ENCODE results near the gene CCDC71.

Gene CCDC71

DNA sequence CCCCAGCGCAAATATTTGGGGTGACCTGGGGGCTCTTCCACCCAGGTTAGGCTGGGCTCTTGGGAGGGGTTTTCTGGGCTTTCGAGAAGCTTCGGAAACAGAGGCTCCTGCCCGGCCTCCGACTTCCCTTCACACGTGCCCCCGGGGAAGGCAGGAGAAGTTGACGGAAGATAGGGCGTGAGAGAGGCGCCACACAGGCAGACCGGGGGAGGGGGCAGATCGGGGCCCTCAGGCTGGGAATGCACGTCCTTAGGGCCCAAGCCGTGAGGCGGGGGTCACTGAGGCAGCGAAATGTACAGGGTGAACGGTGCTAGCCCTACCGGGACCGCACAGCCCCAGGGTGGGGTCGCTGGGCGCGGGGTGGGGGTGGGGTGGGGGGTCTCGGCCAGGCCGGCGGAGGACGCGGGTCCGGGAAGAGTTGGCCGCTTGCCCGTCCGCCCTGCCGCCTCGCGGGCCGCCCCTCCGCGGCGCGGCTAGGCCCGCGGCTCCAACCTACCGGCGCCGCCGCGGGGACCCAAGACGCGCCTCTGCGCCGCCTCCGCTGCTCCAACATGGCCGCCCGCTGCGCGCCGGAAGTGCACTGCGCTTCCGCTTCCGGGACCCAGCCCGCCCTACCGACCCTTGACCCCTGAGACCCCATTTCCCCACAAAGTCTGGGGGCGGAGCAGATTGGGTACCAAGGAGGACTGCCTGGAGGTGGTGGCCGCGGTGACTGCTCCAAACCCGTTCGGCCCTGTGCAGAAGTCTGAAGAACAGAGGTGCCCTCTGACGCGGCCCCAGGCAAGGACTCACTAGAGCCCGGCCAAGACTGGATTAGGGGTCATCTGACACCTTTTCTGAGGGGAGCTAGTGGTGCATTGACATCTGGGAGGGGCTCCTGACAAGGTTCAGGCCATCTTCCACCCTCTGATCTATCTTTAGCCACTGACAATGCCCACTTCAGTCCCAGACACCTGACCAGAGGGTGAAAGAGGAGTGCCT lies at the start of gene CCDC71:
Gene CCDC71, minus strand, starts transcription at position 561 of the 981 bp plus-strand sequence. CDS start 2,123 bp downstream, outside the sequence.
- DNase-seq: peak; percentile 65

DNA sequence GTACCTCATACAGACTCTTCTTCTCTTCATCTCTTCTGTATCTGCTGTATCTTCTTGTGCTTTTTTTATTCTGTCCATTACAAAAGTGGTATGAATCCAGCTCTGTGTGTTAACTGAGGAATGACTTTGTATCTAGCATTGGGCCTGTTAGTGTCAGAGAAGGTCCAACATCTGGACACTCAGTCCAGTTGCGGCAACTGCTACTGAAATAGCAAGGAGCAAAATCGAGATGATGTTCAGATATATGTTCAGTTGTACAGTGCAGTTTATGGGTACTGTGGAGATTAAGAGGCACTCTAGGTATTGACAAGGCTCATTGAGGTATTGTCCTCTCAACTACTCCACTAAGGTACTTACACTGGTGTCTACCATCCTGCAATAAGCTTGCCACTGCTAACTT lies 47.9 kb upstream of the CCDC71 start:
- DNase-seq: no peak

DNA sequence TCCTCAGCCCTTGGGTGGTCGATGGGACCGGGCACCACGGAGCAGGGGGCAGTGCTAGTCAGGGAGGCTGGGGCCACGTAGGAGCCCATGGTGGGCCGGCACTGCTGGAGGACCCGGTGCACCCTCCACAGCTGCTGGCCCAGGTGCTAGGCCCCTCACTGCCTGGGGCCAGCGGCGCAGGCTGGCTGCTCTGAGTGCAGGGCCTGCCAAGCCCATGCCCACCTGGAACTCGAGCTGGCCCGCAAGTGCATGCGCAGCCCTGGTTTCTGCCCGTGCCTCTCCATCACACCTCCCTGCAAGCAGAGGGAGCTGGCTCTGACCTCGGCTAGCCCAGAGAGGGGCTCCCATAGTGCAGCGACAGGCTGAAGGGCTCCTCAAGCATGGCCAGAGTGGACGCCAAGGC lies 47.4 kb upstream of the CCDC71 start:
- no peak for DNase-seq

DNA sequence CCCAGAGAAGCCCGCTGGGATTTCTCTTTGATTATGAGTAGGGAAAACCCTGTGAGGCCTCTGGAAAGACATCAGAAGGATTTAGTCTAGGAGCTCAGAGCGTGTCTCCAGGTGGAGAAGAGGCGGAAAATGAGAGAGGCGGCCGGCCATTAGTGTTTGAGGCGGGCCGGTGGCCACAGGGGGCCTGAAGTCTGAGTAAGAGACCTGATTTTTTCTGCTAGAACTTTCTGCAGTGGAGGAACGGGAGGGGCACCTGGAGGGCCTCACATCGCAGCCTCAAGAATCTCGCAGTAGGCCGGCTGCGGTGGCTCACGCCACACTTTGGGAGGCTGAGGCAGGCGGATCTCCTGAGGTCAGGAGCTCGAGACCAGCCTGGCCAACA lies 33.8 kb upstream of the CCDC71 start:
- DNase-seq: peak; percentile 9

DNA sequence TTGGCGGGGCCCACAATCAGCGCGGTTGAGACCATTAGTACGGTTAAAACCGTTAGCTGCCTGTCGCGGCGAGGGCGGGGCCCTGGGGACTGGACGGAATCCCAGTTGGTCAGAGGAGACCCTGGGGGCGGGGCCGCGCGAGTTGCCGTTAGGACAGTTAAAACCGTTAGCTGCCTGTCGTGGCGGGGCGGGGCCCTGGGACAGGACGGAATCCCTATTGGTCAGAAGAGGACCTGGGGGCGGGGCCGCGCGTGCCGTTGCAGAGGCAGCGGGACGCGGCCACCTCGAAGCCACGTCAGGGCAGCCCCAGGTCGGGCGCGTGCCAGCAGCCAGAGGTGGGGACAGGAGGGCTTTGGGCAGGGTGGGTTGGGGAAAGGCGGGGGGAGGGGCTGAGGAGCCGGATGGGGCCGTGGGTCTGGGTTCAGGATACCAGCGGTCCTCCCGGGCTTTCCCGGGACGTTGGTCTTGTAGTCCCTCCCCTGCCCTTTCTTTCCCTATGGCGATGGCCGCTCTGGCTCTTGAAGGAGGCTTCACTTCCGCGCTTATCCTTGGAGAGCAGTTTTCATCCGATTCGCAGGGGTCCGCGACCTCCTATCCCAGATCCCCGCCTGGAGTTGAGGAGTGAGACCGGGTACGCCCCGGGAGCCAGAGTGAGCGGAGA lies 33.2 kb upstream of the CCDC71 start:
- DNase-seq: peak; percentile 88

DNA sequence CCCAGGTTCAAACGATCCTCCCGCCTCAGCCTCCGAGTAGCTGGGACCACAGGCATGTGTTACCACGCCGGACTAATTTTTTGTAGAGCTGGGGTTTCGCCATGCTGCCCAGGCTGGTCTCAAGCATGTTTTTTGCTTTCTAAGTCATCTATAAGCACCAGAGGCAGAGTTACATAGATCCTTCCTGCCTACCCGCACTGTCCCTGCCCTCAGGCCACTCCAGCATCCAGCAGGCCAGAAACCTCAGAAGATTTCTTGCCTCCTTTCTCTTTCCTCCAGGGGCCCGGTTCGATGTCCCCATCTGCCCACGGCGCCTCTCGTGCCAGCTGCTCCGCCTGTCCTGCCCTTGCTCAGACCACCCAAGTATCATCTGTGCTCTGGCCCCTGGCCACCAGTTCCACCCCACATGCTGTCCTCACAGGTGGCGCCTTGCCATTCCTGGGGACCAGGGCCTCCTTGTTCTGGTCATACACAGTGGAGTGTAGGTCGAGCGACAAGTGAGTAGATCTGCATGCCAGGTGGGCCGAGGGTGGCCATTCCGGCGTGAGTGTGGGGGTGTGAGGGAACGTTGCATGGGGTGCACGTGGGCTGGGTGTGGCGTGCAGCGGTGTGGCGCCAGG lies 32.6 kb upstream of the CCDC71 start:
- DNase-seq: no peak

- DNase-seq: no peak
These were observed 32.0 kb upstream of the CCDC71 start for GRCh38 chr3:49198161-49198560.

- no peak for DNase-seq
These were observed 25.6 kb upstream of the CCDC71 start for GRCh38 chr3:49191741-49192140.

DNA sequence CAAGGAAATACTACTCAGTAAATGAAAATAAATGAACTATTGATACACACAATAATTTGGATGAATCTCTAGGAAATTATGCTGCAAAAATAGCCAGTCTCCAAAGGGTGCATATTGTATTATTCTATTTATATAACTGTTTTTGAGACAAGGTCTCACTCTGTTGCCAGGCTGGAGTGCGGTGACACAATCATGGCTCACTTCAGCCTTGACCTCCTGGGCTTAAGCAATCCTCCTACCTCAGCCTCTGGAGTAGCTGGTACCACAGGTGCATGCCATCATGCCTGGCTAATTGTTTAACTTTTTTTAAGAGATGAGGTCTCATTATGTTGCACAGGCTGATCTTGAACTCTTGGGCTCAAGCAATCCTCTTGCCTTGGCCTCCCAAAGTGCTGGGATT lies 17.7 kb upstream of the CCDC71 start:
- DNase-seq: no peak

DNA sequence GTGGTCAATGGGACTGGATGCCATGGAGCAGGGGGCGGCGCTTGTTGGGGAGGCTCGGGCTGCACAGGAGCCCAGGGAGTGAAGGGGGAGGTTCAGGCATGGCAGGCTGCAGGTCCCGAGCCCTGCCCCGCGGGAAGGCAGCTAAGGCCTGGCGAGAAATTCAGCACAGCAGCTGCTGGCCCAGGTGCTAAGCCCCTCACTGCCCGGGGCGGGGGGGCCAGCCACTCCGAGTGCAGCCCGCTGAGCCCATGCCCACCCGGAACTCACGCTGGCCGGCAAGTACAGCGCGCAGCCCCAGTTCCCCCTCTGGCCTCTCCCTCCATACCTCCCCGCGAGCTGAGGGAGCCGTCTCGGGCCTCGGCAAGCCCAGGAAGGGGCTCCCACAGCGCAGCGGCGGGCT lies 16.6 kb upstream of the CCDC71 start:
- no peak for DNase-seq

DNA sequence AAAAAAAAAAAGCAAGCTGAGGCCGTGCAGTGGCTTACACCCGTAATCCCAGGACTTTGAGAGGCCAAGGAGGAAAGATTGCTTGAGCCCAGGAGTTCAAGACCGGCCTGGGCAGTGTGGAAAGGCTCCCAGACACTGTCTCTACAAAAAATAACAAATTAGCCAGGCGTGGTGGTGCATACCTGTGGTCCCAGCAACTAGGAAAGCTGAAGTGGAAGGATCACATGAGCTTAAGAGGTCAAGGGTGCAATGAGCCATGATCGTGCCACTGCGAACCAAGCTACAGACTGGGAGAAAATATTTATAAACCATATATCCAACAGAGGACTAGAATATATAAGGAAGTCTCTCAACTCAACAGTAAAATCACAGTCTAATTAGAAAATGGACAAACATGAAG lies 15.2 kb upstream of the CCDC71 start:
- DNase-seq: no peak

GRCh38 chr3:49180116-49180515 lies 14.0 kb upstream of the CCDC71 start:
- no peak for DNase-seq

DNA sequence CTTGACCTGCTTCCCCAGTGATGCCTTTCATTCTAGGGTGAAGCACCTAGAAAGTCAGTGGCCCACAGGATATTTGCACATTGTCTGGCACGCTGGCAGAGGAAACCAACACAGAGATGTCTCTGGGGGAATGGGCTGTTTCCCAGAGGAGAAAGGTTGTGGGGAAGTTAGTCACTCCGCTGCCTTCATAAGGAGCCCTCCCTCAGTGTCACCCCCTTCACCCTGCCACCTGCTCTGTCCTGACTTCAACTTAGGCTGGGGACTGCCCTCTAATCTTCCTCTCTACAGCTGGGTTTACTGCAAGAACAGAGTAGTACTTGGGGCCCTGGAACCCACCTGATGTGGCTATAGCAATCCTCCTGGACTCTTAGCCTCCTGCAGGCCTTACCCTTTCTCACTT lies 10.9 kb upstream of the CCDC71 start:
- DNase-seq: no peak

- no peak for DNase-seq
These were observed 9.4 kb upstream of the CCDC71 start for GRCh38 chr3:49175530-49175929.

GRCh38 chr3:49174397-49174985 lies 8.4 kb upstream of the CCDC71 start:
- DNase-seq: no peak

- peak; percentile 30 for DNase-seq
These were observed 7.7 kb upstream of the CCDC71 start for GRCh38 chr3:49173792-49174170.

GRCh38 chr3:49173116-49173791 lies 7.1 kb upstream of the CCDC71 start:
- DNase-seq: peak; percentile 47

- no peak for DNase-seq
These were observed 6.5 kb upstream of the CCDC71 start for GRCh38 chr3:49172551-49173041.

DNA sequence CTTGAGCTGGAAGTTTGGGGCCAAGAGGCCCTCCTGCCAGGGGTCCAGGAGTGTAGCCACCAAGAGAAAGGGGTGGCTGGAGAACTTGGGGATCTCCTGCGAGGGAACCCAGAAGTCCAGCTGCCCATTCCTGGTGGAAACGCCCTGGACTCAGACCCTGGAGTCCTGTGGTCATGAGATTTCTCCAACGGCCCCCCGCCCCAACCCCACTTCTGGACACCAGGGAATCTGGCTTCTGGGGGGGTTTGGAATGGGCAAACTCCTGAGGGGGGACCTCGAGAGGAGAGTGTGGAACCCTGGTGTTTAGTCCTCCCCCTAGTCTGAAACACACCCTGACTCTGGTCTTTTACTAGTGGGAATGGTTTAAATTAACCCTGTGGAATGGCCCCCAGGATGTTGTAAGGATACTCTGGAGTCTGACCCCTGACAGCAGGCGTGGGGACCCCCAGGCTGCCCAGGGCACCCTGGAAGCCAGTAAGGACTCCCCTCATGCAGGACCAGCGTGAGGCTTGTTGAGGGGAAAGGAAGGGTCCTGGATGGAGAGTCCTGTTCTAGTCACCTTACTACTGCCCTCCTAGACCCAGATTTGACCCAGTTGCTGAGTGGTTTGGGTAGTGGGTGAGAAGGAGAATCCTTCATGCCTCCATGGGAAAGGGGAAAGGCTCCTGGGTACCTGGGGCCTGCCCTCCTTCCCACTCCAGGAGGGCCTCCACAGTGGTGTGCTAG lies 5.8 kb upstream of the CCDC71 start:
- no peak for DNase-seq

GRCh38 chr3:49171119-49171774 lies 5.1 kb upstream of the CCDC71 start, which contains the start of gene KLHDC8B:
Gene KLHDC8B (plus strand): TSS chr3:49171598. CDS start chr3:49172770, 1,172 bp downstream.
- peak; percentile 83 for DNase-seq

DNA sequence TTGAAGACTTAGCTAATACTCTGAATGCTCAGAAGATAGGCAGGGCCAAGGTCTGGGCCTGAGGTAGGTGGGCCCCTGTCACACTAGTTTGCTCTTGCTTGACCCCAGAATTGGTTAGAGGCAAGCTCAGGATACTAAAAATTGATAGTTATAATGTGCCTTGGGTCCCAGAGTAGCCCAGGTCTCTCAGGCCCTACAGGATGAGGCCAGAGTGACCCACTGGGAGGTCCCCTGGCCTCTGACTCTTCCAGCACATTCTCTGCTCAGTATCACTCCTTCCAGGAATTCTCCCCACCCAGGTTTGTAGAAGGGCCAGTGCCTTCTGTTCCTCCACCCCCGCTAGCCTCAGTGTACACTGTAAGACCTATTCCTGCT lies 4.6 kb upstream of the CCDC71 start:
- no peak for DNase-seq
